HCT116 (cell line): Measurements from ENCODE around the gene GGT7. TPM values are rescaled to one million over a fixed set of nuclear protein-coding genes. Genes with fewer than 3 reads are reported as not detected.

Experiments used
- ATAC-seq: fragments of 200-7000 bp; cut with Tn5 transposase; 2 replicates; pipeline ENCODE4 v1.9.1; 2020; ENCODE audit warnings: mild to moderate bottlenecking, moderate library complexity
- BruUV-seq: library from RNA; stranded (reverse); fragments of 400-500 nt; replicated peaks from 2 replicates; lab custom pipeline; 2021; lab: Mats Ljungman, UMichigan
- CTCF ChIA-PET: fragments of 300-600 bp; sonication (Branson Sonifier 250); formaldehyde crosslinking; loops from one replicate; lab custom pipeline; 2021; ENCODE audit warnings: antibody characterized with exemption; lab: Charles Lee
- POLR2A ChIA-PET: fragments of 300-600, 350-600 bp; sonication (Branson Sonifier 250); formaldehyde crosslinking; loops from one replicate; lab custom pipeline; 2021; ENCODE audit warnings: antibody characterized with exemption; lab: Charles Lee
- RAD21 ChIA-PET, 2 experiments: fragments of 300-600 bp; sonication (Branson Sonifier 250); formaldehyde crosslinking; loops; one replicate each; lab custom pipeline; 2023; ENCODE audit warnings: low total read pairs in 2 of 2; ENCODE audit not compliant: uncharacterized antibody in 2 of 2, unreplicated experiment in 2 of 2, low non-redundant PET in 1 of 2; lab: Charles Lee
- DNase-seq: peaks from one replicate; pipeline ENCODE4 v3.0.0-alpha.2; 2010; ENCODE audit warnings: low read depth, low spot score
- H2AFZ ChIP-seq: fragments of 200-600 bp; shearing (Covaris generic), sonication (generic); 2 replicates; pipeline ENCODE4 v1.6.1; 2017; ENCODE audit warnings: low read depth, mixed run types, mixed read lengths, antibody characterized with exemption, low read length; ENCODE audit not compliant: poor library complexity, severe bottlenecking
- H3K27ac ChIP-seq: 2 replicates; pipeline ENCODE4 v1.5.1; 2012; ENCODE audit warnings: low read depth, low read length
- H3K27me3 ChIP-seq: fragments of 200-600 bp; sonication (generic); 2 replicates; pipeline ENCODE4 v1.6.1; 2016; ENCODE audit warnings: mixed run types, low read length, mixed read lengths; ENCODE audit not compliant: insufficient read depth
- H3K36me3 ChIP-seq, 2 experiments: fragments of 200-500 bp in 1 of 2; fragments of 200-600 bp in 1 of 2; sonication (Bioruptor generic) in 1 of 2; sonication (generic) in 1 of 2; 2 replicates each; pipeline versions ENCODE4 v1.5.1 to v1.6.1; 2014 to 2016; ENCODE audit warnings: low read length in 2 of 2, inconsistent platforms in 1 of 2, mixed read lengths in 1 of 2, mixed run types in 1 of 2; ENCODE audit not compliant: insufficient read depth in 2 of 2, control insufficient read depth in 1 of 2
- H3K4me1 ChIP-seq, 2 experiments: fragments of 200-600 bp in 1 of 2; sonication (generic) in 1 of 2; 2 replicates each; pipeline versions ENCODE4 v1.5.1 to v1.6.1; 2012 to 2017; ENCODE audit warnings: low read length in 2 of 2, inconsistent platforms in 1 of 2, mild to moderate bottlenecking in 1 of 2, mixed read lengths in 1 of 2, mixed run types in 1 of 2, moderate library complexity in 1 of 2; ENCODE audit not compliant: insufficient read depth in 2 of 2, control insufficient read depth in 1 of 2
- H3K4me2 ChIP-seq: fragments of 200-600 bp; sonication (generic); 2 replicates; pipeline ENCODE4 v1.6.1; 2017; ENCODE audit warnings: mixed run types, low read length, mixed read lengths
- H3K4me3 ChIP-seq, 2 experiments: fragments of 200-600 bp in 1 of 2; sonication (generic) in 1 of 2; replicated peaks in 1 of 2; 2 replicates each; pipeline ENCODE4 v1.5.1; 2011 to 2016; ENCODE audit warnings: low read length in 2 of 2, control low read depth in 1 of 2, low read depth in 1 of 2, mild to moderate bottlenecking in 1 of 2, mixed read lengths in 1 of 2, mixed run types in 1 of 2
- H3K79me2 ChIP-seq: fragments of 200-600 bp; sonication (generic); 2 replicates; pipeline ENCODE4 v1.6.1; 2017; ENCODE audit warnings: mild to moderate bottlenecking, mixed run types, low read length, moderate library complexity, mixed read lengths; ENCODE audit not compliant: insufficient read depth
- H3K9ac ChIP-seq: fragments of 200-600 bp; sonication (generic); 2 replicates; pipeline ENCODE4 v1.6.1; 2016; ENCODE audit warnings: low read length, mixed read lengths
- H3K9me2 ChIP-seq: fragments of 200-600 bp; sonication (generic), shearing (Covaris generic); 2 replicates; pipeline ENCODE4 v1.6.1; 2017; ENCODE audit warnings: mixed run types, mild to moderate bottlenecking, moderate library complexity; ENCODE audit not compliant: insufficient read depth
- H3K9me3 ChIP-seq, 2 experiments: fragments of 200-500 bp in 1 of 2; fragments of 200-600 bp in 1 of 2; sonication (Bioruptor generic) in 1 of 2; sonication (generic) in 1 of 2; 2 replicates each; pipeline ENCODE4 v1.6.1; 2014 to 2017; ENCODE audit warnings: low read length in 2 of 2, mixed read lengths in 2 of 2, inconsistent platforms in 1 of 2, low read depth in 1 of 2, mild to moderate bottlenecking in 1 of 2, mixed run types in 1 of 2, moderate library complexity in 1 of 2; ENCODE audit not compliant: control insufficient read depth in 1 of 2, insufficient read depth in 1 of 2
- H4K20me1 ChIP-seq: fragments of 200-600 bp; sonication (generic), shearing (Covaris generic); 2 replicates; pipeline ENCODE4 v1.6.1; 2017; ENCODE audit warnings: mixed run types, mild to moderate bottlenecking, moderate library complexity; ENCODE audit not compliant: insufficient read depth
- CBX3 ChIP-seq: IDR thresholded peaks from 2 replicates; pipeline ENCODE4 v1.6.1; 2012; ENCODE audit warnings: low read depth
- CEBPB ChIP-seq: IDR thresholded peaks from 2 replicates; pipeline ENCODE4 v1.6.1; 2012; ENCODE audit warnings: low read depth
- EGR1 ChIP-seq: IDR thresholded peaks from 2 replicates; pipeline ENCODE4 v1.6.1; 2012; ENCODE audit warnings: low read depth
- ELF1 ChIP-seq: IDR thresholded peaks from 2 replicates; pipeline ENCODE4 v1.6.1; 2012; ENCODE audit warnings: low read depth, borderline replicate concordance
- EZH2 ChIP-seq: fragments of 200-600 bp; sonication (generic); IDR thresholded peaks from 2 replicates; pipeline ENCODE4 v1.6.1; 2017; ENCODE audit warnings: antibody characterized with exemption, mixed run types
- EZH2phosphoT487 ChIP-seq: fragments of 200-600 bp; IDR thresholded peaks from 2 replicates; pipeline ENCODE4 v1.6.1; 2018; ENCODE audit warnings: antibody characterized with exemption, borderline replicate concordance
- FOSL1 ChIP-seq: IDR thresholded peaks from 2 replicates; pipeline ENCODE4 v1.6.1; 2012; ENCODE audit warnings: low read depth
- POLR2A ChIP-seq: IDR thresholded peaks from 2 replicates; pipeline ENCODE4 v1.7.0; 2011; ENCODE audit warnings: borderline replicate concordance; ENCODE audit not compliant: insufficient read depth, insufficient read length; ENCODE audit errors: extremely low read depth
- POLR2AphosphoS5 ChIP-seq: IDR thresholded peaks from 2 replicates; pipeline ENCODE4 v1.6.1; 2011; ENCODE audit warnings: mild to moderate bottlenecking, low read depth, low read length, moderate library complexity
- RAD21 ChIP-seq: IDR thresholded peaks from 2 replicates; pipeline ENCODE4 v1.6.1; 2012; ENCODE audit warnings: low read depth, mild to moderate bottlenecking
- SIN3A ChIP-seq: IDR thresholded peaks from 2 replicates; pipeline ENCODE4 v1.6.1; 2012; ENCODE audit warnings: low read depth
- SP1 ChIP-seq: IDR thresholded peaks from 2 replicates; pipeline ENCODE4 v1.6.1; 2012; ENCODE audit warnings: low read depth
- SRF ChIP-seq: IDR thresholded peaks from 2 replicates; pipeline ENCODE4 v1.6.1; 2012; ENCODE audit warnings: low read depth
- TCF7L2 ChIP-seq: IDR thresholded peaks from 2 replicates; pipeline ENCODE4 v1.7.0; 2011; ENCODE audit warnings: borderline replicate concordance, inconsistent platforms; ENCODE audit not compliant: insufficient read depth, insufficient read length; ENCODE audit errors: extremely low read depth
- YY1 ChIP-seq: IDR thresholded peaks from 2 replicates; pipeline ENCODE4 v1.6.1; 2011; ENCODE audit warnings: low read length, low read depth, moderate library complexity, mild to moderate bottlenecking; ENCODE audit not compliant: insufficient replicate concordance; ENCODE audit errors: extremely low read depth
- ZFX ChIP-seq: fragments of 450-650 bp; IDR thresholded peaks from 2 replicates; pipeline ENCODE4 v1.6.1; 2017
- ZNF274 ChIP-seq: fragments of 200-500 bp; sonication (Bioruptor generic); IDR thresholded peaks from 2 replicates; pipeline ENCODE4 v1.6.1; 2014; ENCODE audit warnings: mild to moderate bottlenecking, low read depth, low read length, inconsistent platforms
- intact Hi-C: fragments of 100-400 bp; cut with micrococcal nuclease; formaldehyde crosslinking; loops from 2 replicates; pipeline ENCODE4 v1.10.0; 2022
- total RNA-seq: library from RNA; stranded (reverse); gene quantifications from one replicate; pipeline ENCODE4 v1.2.1, GENCODE V29; 2021; ENCODE audit not compliant: unreplicated experiment
- TF ChIP-seq, protein P1 (sequence below): IDR thresholded peaks from 2 replicates; pipeline ENCODE4 v1.6.1; 2011; ENCODE audit warnings: mild to moderate bottlenecking, low read length, moderate library complexity; ENCODE audit not compliant: insufficient replicate concordance; ENCODE audit errors: extremely low read depth
- TF ChIP-seq, protein P2 (sequence below): IDR thresholded peaks from 2 replicates; pipeline ENCODE4 v1.6.1; 2012; ENCODE audit warnings: low read depth

GGT7 gene
- total RNA-seq, 1 experiment from 2014 or later = 9.4 TPM

DNA sequence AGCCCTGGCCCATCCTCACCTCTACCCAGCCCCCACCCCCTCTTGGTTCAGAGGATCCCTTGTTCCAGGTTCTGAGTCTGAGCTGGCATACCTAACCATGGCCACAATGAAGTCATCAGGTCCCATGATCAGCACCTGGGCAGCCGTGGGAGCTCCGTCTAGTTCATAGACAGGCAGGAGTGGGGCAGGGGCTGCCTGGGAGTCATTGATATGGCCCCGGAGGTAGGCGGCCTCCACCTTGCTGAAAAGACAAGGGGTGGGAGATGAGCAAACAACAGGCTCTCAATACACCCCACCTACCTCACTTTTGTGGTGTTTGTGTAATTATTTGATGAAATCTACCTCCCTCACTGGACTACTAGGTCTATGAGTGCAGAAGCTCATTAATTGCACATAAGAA lies 20.4 kb downstream of the GGT7 start (continued):
- no peak for TF ChIP-seq EZH2

DNA sequence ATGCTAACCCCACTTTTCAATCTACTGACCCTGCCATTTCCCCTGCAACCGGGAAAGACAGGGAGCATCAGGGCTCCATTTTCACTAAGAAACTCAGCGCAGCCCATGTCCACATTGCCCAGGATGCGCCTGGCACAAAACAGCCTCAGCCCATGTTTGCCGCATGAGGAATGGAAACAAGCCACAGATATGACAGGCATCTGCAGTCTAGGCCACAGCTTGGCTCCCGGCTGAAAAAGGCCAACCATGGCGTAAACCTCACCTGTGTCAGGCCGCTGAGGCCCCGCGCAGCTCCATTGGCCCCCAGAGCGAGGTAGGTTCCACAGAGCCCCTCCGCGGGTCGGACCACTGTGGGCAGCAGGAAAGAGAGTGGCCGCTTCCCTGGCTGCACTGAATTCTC lies 21.7 kb downstream of the GGT7 start:
- Histone ChIP-seq H3K36me3 (0 out of 4 replicates have a peak, but pooled peaks cover 0 to 2% of the 10 kb centered on the region in 2 experiments), H3K9me2 (no peaks in the 10 kb centered on the region), H4K20me1 (no peaks in the 10 kb centered on the region), H3K4me2 (no peak overlapping the region), H2AFZ (no peak overlapping the region), H3K4me1 (no peaks in the 10 kb centered on the region), H3K79me2 (no peaks in the 10 kb centered on the region), H3K4me3 (no peak overlapping the region), H3K27me3 (no peaks in the 10 kb centered on the region; the same call in 1 of the 2 replicates), H3K9ac (no peak overlapping the region), H3K9me3 (no peaks in the 10 kb centered on the region), H3K27ac (no peak overlapping the region)
- POLR2A ChIA-PET = no interaction called here
- RAD21 ChIA-PET = no interaction called here
- ATAC-seq (no peak), DNase-seq (no peak)
- no TSS peak for BruUV-seq
- intact Hi-C loops = no loop called here
- CTCF ChIA-PET = no interaction called here
- TF ChIP-seq SRF (no peak), POLR2A (no peak), EZH2phosphoT487 (no peak), ZFX (no peak), EGR1 (no peak), POLR2AphosphoS5 (no peak), CEBPB (no peak), TCF7L2 (no peak), SP1 (no peak), ELF1 (no peak), SIN3A (no peak), RAD21 (no peak), FOSL1 (no peak), EZH2 (no peak), CBX3 (no peak), ZNF274 (no peak), YY1 (no peak)
- TF ChIP-seq, protein P1, sequence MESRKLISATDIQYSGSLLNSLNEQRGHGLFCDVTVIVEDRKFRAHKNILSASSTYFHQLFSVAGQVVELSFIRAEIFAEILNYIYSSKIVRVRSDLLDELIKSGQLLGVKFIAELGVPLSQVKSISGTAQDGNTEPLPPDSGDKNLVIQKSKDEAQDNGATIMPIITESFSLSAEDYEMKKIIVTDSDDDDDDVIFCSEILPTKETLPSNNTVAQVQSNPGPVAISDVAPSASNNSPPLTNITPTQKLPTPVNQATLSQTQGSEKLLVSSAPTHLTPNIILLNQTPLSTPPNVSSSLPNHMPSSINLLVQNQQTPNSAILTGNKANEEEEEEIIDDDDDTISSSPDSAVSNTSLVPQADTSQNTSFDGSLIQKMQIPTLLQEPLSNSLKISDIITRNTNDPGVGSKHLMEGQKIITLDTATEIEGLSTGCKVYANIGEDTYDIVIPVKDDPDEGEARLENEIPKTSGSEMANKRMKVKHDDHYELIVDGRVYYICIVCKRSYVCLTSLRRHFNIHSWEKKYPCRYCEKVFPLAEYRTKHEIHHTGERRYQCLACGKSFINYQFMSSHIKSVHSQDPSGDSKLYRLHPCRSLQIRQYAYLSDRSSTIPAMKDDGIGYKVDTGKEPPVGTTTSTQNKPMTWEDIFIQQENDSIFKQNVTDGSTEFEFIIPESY = no peak
- TF ChIP-seq, protein P2, sequence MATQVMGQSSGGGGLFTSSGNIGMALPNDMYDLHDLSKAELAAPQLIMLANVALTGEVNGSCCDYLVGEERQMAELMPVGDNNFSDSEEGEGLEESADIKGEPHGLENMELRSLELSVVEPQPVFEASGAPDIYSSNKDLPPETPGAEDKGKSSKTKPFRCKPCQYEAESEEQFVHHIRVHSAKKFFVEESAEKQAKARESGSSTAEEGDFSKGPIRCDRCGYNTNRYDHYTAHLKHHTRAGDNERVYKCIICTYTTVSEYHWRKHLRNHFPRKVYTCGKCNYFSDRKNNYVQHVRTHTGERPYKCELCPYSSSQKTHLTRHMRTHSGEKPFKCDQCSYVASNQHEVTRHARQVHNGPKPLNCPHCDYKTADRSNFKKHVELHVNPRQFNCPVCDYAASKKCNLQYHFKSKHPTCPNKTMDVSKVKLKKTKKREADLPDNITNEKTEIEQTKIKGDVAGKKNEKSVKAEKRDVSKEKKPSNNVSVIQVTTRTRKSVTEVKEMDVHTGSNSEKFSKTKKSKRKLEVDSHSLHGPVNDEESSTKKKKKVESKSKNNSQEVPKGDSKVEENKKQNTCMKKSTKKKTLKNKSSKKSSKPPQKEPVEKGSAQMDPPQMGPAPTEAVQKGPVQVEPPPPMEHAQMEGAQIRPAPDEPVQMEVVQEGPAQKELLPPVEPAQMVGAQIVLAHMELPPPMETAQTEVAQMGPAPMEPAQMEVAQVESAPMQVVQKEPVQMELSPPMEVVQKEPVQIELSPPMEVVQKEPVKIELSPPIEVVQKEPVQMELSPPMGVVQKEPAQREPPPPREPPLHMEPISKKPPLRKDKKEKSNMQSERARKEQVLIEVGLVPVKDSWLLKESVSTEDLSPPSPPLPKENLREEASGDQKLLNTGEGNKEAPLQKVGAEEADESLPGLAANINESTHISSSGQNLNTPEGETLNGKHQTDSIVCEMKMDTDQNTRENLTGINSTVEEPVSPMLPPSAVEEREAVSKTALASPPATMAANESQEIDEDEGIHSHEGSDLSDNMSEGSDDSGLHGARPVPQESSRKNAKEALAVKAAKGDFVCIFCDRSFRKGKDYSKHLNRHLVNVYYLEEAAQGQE = no peak
- TF ChIP-seq, all 23 proteins: peak for 0
